ENCODE data around the gene C20orf204. TPM values are rescaled to one million over a fixed set of nuclear protein-coding genes. Genes with fewer than 3 reads are reported as not detected.
A peak's percentile ranks its signal among the peaks of the same experiment; 100 is the strongest.

Gene C20orf204
- total and polyA plus RNA-seq, 10 of the 15 experiments (the other 5 are each of a cell fraction or from before 2014, with no cell fraction given) = 0.24 to 56.0 (median 12.4) TPM

- TF ChIP-seq NR2C2 (IDR thresholded peaks at IDR 0.05; ENCODE audit: borderline replicate concordance, control insufficient read depth, insufficient read length, low read depth) (no peak), HDGF (IDR thresholded peaks at IDR 0.05) (peak; percentile 85; the same call in 1 of the 2 replicates), BHLHE40 (IDR thresholded peaks at IDR 0.05; ENCODE audit: borderline replicate concordance in 1 of 2, low read depth in 2 of 2, low read length in 1 of 2) (peak; percentile 84 to 91), RFX5 (IDR thresholded peaks at IDR 0.05; ENCODE audit: low read depth, low read length) (no peak), ETV6 (conservative IDR thresholded peaks at IDR 0.05 in 1 of 2, IDR thresholded peaks at IDR 0.05 in 1 of 2; ENCODE audit: borderline replicate concordance in 1 of 2, low read depth in 1 of 2) (no peak), RUNX3 (IDR thresholded peaks at IDR 0.05; ENCODE audit: low read length) (peak; percentile 57; the same call in 1 of the 2 replicates), BCL11A (IDR thresholded peaks at IDR 0.05; ENCODE audit: low read depth, low read length) (no peak), ZBTB33 (IDR thresholded peaks at IDR 0.05) (no peak), MYC (IDR thresholded peaks at IDR 0.05; ENCODE audit: insufficient read depth, insufficient read length, insufficient replicate concordance, low read length, severe bottlenecking) (no peak), MEF2B (IDR thresholded peaks at IDR 0.05; ENCODE audit: partially characterized antibody, poor library complexity, severe bottlenecking) (peak; percentile 82), TCF12 (IDR thresholded peaks at IDR 0.05; ENCODE audit: low read depth, low read length) (peak; percentile 86), MAX (IDR thresholded peaks at IDR 0.05; ENCODE audit: low read depth, low read length) (peak; percentile 45; the same call in 1 of the 2 replicates), WRNIP1 (IDR thresholded peaks at IDR 0.05; ENCODE audit: borderline replicate concordance, low read depth, low read length) (0 out of 2 replicates have a peak, but pooled peaks have one; percentile 42), LARP7 (IDR thresholded peaks at IDR 0.05) (no peak; the same call in 1 of the 2 replicates), SMAD5 (IDR thresholded peaks at IDR 0.05; ENCODE audit: low read depth) (no peak), PKNOX1 (IDR thresholded peaks at IDR 0.05) (no peak), ATF7 (IDR thresholded peaks at IDR 0.05; ENCODE audit: low read depth) (0 out of 2 replicates have a peak, but pooled peaks have one; percentile 7), JUND (IDR thresholded peaks at IDR 0.05; ENCODE audit: low read depth, low read length) (no peak), BMI1 (IDR thresholded peaks at IDR 0.05; ENCODE audit: borderline replicate concordance) (no peak), CHD2 (IDR thresholded peaks at IDR 0.05; ENCODE audit: borderline replicate concordance, low read depth, low read length) (peak; percentile 91), PAX5 (IDR thresholded peaks at IDR 0.05; ENCODE audit: borderline replicate concordance, low read depth, low read length) (peak; percentile 53; the same call in 1 of the 2 replicates), RAD21 (IDR thresholded peaks at IDR 0.05; ENCODE audit: insufficient read depth, low read depth, low read length) (peak; percentile 85), SUZ12 (IDR thresholded peaks at IDR 0.05; ENCODE audit: unreplicated experiment) (no peak), POLR2A (IDR thresholded peaks at IDR 0.05; ENCODE audit: low read depth, low read length) (no peak)
- TF ChIP-seq, protein P1, sequence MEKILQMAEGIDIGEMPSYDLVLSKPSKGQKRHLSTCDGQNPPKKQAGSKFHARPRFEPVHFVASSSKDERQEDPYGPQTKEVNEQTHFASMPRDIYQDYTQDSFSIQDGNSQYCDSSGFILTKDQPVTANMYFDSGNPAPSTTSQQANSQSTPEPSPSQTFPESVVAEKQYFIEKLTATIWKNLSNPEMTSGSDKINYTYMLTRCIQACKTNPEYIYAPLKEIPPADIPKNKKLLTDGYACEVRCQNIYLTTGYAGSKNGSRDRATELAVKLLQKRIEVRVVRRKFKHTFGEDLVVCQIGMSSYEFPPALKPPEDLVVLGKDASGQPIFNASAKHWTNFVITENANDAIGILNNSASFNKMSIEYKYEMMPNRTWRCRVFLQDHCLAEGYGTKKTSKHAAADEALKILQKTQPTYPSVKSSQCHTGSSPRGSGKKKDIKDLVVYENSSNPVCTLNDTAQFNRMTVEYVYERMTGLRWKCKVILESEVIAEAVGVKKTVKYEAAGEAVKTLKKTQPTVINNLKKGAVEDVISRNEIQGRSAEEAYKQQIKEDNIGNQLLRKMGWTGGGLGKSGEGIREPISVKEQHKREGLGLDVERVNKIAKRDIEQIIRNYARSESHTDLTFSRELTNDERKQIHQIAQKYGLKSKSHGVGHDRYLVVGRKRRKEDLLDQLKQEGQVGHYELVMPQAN (conservative IDR thresholded peaks at IDR 0.05) = peak; percentile 48; the same call in 1 of the 2 replicates
These were observed 21.9 kb downstream of the C20orf204 start (continued) for GRCh38 chr20:64057628-64058498.

Data from GM12878 (cell line).